Measurements from ENCODE around the gene SAP30BP. TPM values are rescaled to one million over a fixed set of nuclear protein-coding genes. Genes with fewer than 3 reads are reported as not detected.
A peak's percentile ranks its signal among the peaks of the same experiment; 100 is the strongest.

Gene SAP30BP
- total RNA-seq, 1 donor from 2014 or later = 68.2 TPM

DNA sequence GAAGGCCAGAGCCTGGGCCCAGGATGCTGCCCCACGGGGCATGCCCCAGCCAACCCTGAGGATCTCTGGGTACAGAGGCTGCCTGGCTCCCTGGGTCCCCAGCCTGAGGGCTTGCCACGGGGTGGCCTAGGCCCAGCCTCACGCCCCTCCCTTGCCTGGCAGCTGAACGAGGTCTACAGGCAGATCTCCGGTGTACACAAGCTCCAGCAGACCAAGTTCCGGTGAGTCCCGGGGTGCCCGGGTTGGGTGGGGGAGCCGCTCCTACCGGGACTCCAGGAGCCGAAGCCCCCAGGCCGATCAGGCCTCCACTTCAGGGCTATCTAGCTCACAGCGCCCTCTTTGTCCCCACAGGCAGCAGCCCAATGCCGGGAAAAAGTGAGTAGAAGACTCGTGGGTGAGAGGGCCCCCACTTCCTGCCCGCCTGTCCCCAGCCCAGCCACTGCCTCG, 73.5 kb downstream of the SAP30BP start:
- DNase-seq = no peak

GRCh38 chr17:75742337-75742736, 75.2 kb downstream of the SAP30BP start:
- DNase-seq = no peak

- DNase-seq = no peak
These were observed 76.6 kb downstream of the SAP30BP start for GRCh38 chr17:75743625-75744206.

- DNase-seq = no peak
These were observed 81.6 kb downstream of the SAP30BP start for GRCh38 chr17:75748706-75749105.

GRCh38 chr17:75749545-75750389, 82.6 kb downstream of the SAP30BP start:
- DNase-seq = peak; percentile 86

GRCh38 chr17:75750661-75751423, 83.7 kb downstream of the SAP30BP start:
- no peak for DNase-seq

GRCh38 chr17:75751676-75752404, 84.7 kb downstream of the SAP30BP start:
- no peak for DNase-seq

GRCh38 chr17:75752405-75752709, 85.2 kb downstream of the SAP30BP start:
- no peak for DNase-seq

- no peak for DNase-seq
These were observed 85.8 kb downstream of the SAP30BP start for GRCh38 chr17:75752802-75753513.

GRCh38 chr17:75753514-75754377, 86.6 kb downstream of the SAP30BP start:
- peak; percentile 49 for DNase-seq

GRCh38 chr17:75754378-75755204, 87.5 kb downstream of the SAP30BP start:
- DNase-seq = no peak

DNA sequence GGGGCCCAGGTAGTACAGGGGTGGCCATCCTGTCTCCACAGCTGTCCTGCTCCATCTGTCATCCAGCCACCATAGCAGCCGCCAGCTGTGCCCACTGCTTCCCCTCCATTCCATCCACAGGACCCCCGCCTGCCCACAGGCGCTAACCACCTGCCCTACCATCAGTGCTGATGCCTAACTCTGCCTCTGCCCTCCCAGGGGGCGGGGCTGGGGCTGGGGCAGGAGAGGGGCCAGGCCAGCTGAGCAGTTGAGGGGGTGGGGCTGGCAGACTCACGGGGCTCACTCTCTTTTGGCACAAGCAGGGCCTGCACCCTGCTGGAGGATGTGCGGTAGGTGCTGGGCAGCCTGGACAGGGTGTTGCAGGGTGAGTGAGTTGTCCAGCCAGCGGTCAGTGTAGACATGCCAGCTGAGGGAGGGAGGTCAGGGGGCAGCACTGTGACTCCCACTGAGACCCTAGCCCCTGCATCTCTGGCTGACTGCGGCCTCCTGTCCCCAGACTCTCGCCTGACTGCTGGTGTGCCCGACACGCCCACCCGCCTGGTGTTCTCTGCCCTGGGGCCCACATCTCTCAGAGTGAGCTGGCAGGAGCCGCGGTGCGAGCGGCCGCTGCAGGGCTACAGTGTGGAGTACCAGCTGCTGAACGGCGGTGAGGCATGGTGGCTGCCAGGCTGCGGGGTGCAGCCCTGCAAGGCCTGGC, 88.2 kb downstream of the SAP30BP start:
- DNase-seq = no peak

DNA sequence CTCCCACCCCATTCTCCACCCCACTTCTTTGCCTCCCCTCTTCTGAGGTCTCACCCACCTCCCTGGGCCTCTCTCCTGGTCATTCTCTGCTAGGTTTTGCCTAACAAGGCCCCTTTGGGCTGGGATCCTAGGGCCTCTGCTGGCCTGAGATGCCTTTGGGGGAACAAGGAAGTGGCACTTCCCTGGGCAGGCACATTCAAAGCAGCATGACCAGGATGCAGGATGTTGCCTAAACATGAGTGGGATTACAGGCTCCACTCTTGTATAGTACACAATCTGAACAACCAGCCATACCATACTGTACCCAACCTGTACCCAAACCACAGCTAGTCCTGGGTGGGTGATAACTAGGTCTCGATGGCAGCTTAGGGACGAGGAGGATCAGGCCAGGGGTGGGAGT, 88.9 kb downstream of the SAP30BP start:
- no peak for DNase-seq

GRCh38 chr17:75756451-75757085, 89.4 kb downstream of the SAP30BP start:
- no peak for DNase-seq

DNA sequence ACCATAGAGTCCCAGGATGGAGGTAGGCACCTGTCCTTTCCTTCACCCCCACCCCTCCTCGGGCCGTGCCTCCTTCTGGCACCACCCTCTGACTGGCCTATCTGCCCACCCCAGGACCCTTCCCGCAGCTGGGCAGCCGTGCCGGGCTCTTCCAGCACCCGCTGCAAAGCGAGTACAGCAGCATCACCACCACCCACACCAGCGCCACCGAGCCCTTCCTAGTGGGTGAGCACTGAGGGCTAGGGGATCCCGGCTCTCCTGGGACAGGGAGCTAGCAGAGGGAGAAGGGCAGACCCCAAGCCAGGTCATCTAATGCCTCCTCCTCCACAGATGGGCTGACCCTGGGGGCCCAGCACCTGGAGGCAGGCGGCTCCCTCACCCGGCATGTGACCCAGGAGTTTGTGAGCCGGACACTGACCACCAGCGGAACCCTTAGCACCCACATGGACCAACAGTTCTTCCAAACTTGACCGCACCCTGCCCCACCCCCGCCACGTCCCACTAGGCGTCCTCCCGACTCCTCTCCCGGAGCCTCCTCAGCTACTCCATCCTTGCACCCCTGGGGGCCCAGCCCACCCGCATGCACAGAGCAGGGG, 90.0 kb downstream of the SAP30BP start:
- DNase-seq = no peak

All from dermis blood vessel endothelial cell (primary cell).